Epidermal melanocyte (primary cell): ENCODE data around the gene GSK3A.

Source experiments
- DNase-seq: peaks from one replicate; pipeline ENCODE4 v3.0.0; 2011; ENCODE audit warnings: low spot score; ENCODE audit not compliant: insufficient read length

Gene GSK3A

DNA sequence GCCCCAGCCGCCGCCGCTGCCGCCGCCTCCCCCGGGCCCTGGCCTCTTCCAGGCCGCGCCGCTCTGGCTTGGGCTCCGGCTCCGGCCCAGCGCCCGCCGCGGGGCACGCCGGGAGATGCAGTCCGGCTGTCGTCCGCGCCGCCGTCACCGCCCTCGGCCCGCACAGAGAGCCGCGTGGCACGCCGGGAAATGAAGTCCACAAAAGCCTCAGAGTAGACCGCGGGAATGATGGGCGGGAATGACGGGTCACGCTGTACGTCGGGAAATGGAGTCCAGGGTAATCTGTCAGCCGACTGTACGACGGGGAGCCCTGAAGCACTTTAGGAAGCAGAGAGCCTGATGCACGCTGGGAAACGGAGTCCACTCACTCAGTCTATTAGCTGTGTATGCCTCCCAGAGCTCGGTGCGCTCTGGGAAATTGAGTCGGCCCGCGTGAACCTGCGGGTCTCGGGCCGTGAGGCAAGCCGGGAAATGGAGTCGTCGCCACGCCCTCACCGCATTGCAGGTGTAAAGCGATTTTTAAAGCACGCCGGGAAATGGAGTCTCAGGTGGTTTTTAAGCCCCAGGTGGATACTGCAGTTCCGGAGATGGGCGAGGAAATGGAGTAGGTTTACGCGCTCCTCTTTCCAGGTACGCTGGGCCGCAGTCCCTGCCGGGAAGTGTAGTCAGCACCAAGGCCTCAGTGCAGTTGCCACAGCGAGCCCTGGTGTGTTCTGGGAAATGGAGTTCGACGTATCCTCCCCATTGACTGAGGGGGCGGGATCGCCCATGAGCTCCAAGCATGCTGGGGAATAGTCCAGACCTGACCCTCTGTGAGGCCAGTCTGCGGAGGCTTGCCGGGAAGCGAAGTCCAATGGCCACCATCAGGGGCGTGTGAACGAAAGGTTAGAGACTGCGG lies at the start of gene GSK3A:
Gene GSK3A (minus strand): TSS at position 91 of the 898 bp plus-strand sequence. CDS start 137 bp downstream, outside the sequence.
- peak; percentile 96 for DNase-seq

DNA sequence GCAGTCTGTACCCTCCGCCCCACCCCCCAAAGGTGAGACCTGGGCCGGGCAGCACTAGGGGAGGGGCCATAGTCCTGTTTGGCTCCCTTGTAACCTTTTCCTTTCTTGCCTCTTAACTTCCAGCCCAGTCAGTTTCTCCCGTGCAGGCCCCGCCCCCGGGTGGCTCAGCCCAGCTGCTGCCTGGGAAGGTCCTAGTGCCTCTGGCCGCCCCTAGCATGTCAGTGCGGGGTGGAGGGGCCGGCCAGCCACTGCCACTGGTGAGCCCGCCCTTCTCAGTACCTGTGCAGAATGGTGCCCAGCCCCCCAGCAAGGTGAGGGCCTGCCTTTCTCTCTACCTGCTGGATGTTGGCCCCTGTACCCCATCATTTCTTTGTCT lies 49.0 kb upstream of the GSK3A start:
- DNase-seq, result no peak

DNA sequence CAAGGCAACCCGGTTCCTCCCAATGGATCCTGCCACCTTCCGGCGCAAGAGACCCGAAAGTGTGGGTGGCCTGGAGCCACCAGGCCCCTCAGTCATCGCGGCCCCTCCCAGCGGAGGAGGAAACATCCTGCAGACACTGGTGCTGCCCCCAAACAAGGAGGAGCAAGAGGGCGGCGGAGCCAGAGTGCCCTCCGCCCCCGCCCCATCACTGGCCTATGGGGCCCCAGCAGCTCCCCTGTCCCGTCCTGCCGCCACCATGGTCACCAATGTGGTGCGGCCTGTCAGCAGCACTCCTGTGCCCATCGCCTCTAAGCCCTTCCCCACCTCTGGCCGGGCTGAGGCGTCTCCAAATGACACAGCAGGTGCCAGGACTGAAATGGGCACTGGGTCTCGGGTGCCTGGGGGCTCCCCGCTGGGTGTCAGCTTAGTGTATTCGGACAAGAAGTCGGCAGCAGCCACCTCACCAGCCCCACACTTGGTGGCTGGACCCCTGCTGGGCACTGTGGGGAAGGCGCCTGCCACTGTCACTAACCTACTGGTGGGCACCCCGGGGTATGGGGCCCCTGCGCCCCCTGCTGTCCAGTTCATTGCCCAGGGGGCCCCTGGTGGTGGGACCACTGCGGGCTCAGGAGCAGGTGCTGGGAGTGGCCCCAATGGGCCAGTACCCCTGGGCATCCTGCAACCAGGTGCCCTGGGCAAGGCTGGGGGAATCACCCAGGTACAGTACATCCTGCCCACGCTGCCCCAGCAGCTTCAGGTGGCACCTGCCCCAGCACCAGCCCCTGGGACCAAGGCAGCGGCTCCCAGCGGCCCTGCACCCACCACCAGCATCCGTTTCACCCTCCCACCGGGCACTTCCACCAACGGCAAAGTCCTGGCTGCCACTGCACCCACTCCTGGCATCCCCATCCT lies 48.4 kb upstream of the GSK3A start:
- no peak for DNase-seq

DNA sequence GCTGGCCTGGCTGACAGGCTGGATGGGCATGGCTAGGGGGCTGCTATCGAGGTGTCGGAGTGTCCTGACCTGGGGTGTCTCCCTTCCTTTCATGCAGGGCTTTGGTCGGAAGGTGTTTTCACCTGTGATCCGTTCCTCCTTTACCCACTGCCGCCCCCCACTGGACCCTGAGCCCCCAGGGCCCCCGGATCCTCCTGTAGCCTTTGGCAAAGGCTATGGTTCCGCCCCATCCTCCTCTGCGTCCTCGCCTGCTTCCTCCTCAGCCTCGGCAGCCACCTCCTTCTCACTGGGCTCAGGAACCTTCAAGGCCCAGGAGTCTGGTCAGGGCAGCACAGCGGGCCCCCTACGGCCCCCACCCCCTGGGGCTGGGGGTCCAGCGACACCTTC lies 47.7 kb upstream of the GSK3A start:
- DNase-seq, result no peak

DNA sequence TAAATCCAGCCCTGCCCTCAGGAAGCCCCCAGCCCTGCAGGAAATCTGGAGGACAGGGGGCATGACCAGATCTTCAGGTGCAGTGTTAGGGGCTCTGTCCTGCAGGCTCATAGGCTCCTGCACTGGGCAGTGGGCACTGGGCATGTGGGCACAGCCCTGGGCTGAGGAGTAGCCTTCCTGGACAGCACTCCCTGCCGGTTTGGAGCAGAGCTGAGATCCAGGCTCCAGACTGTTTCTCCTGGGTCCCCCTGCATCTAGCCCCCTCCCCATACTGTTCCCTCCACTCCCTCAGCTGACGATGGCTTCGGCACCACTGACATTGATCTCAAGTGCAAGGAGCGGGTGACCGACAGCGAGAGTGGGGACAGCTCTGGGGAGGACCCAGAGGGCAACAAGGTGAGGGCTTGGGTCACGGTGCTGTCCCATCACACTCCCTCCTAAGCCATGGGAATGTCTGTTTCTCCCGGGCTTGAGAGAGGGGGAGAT lies 47.2 kb upstream of the GSK3A start:
- no peak for DNase-seq

DNA sequence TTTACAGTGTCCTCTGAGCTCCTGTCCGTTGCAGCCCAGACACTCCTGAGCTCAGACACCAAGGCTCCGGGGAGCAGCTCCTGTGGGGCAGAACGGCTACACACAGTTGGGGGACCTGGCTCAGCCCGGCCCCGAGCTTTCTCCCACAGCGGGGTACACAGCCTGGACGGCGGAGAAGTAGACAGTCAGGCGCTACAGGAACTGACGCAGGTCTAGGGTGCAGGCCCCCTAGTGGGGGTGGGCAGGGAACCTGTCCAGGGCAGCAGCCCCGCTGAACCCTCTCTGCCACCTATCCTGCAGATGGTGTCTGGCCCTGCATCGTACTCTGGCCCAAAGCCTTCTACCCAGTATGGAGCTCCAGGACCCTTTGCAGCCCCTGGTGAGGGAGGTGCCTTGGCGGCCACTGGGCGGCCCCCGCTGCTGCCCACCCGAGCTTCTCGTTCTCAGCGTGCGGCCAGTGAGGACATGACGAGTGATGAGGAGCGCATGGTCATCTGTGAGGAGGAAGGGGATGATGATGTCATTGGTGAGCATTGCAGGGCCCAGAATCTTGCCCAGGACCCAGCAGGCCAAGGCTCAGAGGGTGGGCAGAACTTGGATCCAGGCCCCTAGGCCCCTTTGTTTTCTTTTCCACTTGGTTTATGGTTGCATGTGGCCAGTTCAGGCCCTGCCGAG lies 46.6 kb upstream of the GSK3A start:
- no peak for DNase-seq

DNA sequence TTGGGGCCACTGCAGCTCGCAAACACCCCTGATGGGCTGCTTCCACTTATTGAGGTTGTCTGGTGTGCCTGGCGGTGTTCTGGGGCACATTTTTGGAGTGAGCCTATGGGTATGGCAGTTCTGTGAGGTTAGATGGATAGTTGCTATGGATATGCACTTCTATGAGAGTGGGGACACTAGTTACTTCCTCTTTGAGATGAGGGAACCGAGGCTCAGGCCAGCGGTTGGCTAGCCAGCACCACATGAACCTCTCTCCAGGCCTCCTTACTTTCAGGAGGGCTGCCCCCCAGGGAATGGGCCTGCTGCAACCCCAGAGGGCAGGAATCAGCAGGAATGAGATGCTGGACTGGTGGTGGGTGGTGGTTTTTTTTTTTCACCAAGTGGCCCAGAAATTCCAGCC lies 46.0 kb upstream of the GSK3A start:
- no peak for DNase-seq

DNA sequence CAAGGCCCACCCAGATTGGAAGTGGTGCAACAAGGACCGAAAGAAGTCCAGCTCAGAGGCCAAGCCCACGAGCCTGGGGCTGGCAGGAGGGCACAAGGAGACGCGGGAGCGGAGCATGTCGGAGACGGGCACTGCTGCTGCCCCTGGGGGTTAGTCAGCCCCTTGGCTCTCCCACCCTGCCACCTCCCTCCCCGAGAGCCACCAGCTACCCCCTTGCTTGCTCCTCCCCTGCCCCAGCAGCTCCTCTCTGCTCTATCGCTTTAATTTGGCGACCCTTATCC lies 45.4 kb upstream of the GSK3A start:
- no peak for DNase-seq

DNA sequence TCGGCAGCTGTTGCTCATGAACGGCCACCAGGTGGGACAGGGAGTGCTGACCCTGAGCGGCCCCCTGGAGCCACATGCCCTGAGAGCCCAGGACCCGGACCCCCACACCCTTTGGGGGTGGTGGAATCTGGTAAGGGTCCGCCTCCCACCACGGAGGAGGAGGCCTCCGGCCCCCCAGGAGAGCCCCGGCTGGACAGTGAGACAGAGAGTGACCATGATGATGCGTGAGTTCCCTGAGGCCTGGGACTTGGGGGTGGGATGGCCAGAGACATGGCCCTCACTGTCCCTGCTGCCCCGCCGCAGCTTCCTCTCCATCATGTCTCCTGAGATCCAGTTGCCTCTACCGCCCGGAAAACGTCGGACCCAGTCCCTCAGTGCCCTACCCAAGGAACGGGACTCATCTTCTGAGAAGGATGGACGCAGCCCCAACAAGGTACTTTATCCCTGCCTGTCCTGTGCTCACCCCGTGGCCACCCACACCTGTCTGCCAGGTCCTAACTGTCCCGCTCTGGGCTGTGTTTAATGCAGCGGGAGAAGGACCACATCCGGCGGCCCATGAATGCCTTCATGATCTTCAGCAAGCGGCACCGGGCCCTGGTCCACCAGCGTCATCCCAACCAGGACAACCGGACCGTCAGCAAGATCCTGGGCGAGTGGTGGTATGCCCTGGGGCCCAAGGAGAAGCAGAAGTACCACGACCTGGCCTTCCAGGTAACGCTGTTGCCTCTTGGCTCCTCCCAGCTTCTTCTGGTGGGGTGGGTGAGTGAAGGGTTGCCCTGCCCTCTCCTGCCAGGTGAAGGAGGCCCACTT lies 44.8 kb upstream of the GSK3A start:
- DNase-seq, result no peak

DNA sequence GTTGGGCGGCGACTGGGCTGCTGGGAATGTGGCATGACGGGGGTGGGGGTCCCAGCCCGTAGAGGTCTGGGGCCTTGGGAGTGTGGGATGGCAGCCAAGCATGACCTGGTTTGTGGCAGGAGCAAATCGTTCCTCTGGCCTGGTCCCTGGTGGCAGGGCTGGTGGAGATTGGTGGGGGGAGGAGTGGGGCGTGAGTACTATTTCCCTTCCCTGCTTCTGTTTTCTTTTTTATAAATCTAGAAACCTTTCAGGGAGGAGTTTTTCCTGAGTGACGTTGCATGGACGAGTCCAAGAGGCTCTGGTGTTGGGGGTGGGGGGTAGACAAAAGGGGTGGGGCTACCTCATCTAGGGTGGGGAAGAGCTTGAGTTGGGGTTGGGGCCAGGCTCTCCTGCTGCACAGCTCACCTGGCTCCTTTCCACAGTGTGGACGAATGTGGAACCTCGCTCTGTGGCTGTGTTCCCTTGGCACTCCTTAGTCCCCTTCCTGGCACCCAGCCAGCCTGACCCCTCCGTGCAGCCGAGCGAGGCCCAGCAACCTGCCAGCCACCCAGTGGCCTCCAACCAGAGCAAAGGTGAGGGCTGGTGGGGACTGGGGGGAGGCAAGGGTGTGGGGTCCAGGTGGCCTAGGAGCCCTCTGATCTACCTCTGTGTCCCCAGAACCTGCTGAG lies 44.1 kb upstream of the GSK3A start:
- DNase-seq, result no peak

DNA sequence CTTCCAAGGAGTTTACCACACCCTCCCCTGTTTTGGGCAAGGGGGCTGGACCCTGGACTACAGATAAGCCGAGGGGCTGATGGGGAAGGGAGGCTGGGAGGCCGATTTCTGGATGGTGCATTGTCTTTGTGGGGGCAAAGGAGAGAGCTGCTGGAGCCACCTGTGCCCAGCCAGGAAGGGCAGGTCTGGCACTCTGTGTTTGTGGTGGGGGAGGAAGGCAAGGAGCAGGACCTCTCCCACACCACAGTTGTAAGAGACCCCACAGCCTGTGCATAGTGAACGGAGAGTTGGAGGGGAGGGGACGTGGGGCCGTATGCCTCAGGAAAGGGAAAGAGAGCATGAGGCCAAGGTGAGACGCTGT lies 43.6 kb upstream of the GSK3A start:
- DNase-seq, result no peak

DNA sequence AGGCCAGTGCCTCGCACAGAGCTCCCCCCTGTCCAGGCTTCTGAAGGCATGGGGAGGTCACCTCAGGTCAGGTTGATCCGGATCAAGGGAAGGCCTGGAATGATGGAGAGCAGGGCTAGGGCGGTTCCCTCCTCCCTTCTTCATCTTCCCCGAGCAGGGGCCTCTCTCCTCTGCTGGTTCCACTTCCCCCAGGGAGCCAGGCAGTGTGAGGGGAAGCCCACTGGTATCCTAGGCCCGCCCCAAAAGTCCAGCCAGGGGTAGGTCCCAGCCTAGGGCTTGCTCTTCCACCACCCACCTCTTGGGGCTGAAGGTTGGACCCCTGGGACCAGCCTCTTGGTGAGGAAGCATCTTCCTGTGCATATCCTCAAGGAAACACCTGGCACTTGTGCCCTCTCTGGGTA lies 43.1 kb upstream of the GSK3A start:
- no peak for DNase-seq

DNA sequence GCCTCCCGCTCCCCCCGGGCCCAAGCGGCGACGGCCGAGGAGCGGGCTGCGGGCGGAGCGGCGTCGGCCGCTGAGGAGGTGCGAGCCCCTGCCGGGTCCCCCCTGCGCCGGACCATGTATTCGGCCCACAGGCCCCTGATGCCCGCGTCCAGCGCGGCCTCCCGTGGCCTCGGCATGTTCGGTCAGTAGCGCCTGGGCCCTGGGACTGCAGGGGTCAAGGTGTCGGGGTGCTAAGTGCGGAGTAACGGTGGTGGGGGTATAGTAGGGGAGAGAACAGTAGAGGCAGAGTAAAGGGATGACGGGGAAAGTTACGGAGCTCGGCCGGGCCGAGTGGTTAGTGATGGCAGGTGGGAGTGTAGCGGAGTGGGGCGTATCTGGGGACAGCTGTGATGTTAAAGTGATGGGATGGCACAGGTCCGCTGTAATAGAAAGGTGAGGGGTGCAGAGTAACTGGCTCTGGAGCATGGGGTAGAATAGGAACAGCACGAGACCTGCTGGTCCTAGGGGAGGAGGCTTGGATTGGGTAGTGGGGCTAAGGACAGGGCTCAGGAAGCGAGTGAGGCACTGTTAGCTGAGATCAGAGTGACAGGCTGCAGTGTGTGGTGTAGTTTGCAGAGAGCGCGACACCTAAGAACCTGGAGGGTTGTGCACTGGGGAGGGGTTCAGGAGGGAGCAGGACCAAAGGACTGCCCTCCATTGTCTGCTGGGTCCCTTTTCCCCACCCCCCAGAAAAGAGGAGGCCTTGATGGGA lies 42.4 kb upstream of the GSK3A start:
- no peak for DNase-seq

DNA sequence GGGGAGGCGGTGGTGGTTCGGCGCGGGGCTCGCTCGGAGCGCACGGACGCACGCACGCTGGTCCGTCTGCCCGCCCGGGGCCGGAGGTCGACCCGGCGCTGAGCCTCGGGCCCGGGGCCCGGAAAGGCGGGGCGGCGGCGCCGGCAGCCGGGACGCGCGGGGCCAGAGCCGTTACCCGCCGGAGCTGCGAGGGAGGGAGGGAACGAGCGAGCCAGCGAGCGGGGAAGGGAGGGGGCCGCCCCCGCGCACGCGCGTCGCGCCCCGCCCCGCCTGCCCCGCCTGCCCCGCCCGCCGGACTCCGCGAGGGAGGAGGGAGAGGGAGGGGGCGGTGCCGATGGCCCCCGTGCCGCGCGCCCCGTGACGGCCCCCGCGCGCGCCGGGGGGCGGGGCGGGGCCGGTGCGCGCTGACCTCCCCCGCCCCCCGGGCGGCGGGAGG lies 41.7 kb upstream of the GSK3A start:
- peak; percentile 91 for DNase-seq

DNA sequence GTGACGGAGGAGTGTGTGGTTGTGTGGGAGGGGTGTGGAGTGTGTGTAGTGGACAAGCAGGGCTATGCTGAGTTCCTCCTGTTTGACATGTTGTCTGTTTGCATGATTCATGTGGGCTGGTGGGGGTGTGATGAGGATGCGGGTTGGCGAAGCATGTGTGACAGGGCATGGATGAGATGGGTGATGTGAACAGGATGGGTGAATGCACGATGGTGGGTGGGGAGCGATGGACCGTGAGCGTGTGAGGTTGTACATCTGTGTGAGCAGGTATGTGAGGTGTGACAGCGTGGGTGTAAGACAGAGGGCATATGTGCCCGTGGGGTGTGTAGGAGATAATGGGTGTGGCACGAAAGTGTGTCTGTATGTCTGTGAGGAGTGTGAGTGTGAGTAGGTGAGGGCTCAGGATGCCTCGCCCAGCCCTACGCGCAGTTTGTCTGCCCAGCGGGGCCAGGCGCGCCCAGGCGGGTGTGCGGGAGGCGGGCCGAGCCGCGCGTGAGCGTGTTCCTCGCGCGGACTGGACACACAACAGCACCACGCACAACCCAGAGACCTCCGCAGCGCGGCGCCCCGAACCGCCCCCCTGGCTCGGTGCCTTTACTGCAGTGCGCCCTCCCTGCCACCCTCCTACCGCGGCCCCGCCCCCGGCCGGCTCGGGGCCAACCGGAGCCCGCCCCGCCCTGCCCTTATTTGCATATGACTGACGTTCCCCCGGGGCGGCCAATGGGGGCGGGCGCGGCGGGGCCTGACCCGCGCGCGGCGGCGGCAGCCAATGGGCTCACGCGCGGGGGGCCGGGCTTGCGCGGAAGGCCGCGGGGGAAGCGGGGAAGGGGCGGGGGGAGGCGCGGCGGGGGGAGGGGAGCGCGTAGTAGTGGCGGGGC lies 41.0 kb upstream of the GSK3A start:
- peak; percentile 92 for DNase-seq

DNA sequence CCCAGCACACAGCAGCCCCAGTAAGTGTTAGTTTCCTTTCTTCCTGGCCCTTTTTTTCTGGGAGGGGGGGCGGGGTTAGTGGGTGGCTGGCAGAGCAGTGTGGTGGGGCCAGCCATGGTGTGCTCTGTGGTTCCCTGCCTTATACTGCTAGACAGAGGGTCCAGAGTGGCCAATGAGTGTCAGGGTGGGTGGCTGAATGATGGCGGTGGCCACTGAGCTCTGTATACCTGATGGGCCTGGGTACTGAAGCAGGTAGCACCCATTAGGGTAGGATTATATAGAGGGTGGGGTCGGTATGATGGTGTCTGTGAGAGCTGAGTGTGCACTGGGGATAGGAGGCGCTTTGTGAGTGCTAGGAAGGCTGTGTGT lies 40.4 kb upstream of the GSK3A start:
- no peak for DNase-seq

DNA sequence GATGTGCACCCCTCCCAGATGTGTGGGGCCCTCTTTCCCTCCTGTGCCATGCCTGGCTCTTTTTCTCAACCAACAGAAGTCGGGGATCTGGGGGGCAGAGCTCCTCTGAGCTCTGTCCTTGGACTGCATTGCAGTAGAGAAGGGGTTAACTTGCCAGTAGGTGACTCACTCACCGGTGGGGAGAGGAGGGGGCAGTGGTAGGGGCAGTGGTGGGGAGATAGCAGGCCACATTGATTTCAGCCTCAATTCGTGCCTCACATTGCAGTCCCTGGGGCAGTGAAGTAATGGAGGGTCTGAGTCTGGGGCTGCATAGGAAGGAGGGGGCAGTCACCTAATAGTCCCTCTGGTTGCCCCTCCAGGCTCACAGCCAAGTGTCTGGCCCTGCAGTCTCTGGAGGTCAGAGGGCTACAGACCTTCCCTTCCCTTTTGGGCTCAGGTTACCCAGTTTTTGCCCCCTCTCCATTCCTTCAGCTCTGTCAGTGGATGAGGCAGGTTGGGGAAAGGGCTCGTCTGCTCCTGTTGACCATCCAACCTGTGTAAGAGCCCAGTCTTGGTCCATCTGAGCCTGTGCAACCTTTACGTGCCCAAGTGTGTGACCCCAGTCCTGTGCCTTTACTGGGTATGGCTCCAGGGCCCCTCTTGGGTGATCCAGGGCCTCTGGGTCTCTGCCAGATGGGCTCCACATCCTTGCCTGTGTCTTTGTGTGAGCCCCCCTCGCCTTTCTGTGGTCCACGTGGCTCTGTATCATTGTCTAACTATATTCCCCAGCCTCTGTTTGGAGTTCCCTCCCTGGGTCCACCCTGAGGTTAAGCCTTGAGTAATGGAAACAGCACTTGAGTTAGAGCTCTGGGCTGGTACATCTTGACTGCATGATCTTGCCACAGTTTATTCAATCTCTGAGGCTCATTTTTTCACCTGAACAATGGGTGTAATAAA lies 39.7 kb upstream of the GSK3A start:
- no peak for DNase-seq
